Activated naive CD8-positive, alpha-beta T cell treated with anti-CD3 and anti-CD28 coated beads for 36 hours (primary cell): Measurements from ENCODE around the gene ANKRD13C. TPM values are rescaled to one million over a fixed set of nuclear protein-coding genes. Genes with fewer than 3 reads are reported as not detected.
A peak's percentile ranks its signal among the peaks of the same experiment; 100 is the strongest.

Experiments
- DNase-seq: peaks from one replicate; pipeline ENCODE4 v3.0.0; 2021
- H3K27ac Mint-ChIP-seq: one replicate; pipeline ENCODE4 v1.8.0; 2022; ENCODE audit warnings: mild to moderate bottlenecking, moderate library complexity, mixed read lengths
- H3K27me3 Mint-ChIP-seq: one replicate; pipeline ENCODE4 v1.8.0; 2022; ENCODE audit warnings: mild to moderate bottlenecking, mixed read lengths
- H3K36me3 Mint-ChIP-seq: one replicate; pipeline ENCODE4 v1.8.0; 2021; ENCODE audit warnings: mild to moderate bottlenecking, mixed read lengths
- H3K4me1 Mint-ChIP-seq: one replicate; pipeline ENCODE4 v1.8.0; 2021; ENCODE audit warnings: mixed read lengths
- H3K4me3 Mint-ChIP-seq: one replicate; pipeline ENCODE4 v1.8.0; 2022; ENCODE audit warnings: mild to moderate bottlenecking, moderate library complexity, mixed read lengths
- H3K9me3 Mint-ChIP-seq: one replicate; pipeline ENCODE4 v1.8.0; 2022; ENCODE audit warnings: mixed read lengths
- total RNA-seq, 2 experiments: library from RNA; stranded (reverse); gene quantifications; one replicate each; pipeline ENCODE4 v1.2.3, GENCODE V29; 2021

The ANKRD13C gene
- total RNA-seq, 2 experiments from 2014 or later = 18.9 to 19.7 TPM

DNA sequence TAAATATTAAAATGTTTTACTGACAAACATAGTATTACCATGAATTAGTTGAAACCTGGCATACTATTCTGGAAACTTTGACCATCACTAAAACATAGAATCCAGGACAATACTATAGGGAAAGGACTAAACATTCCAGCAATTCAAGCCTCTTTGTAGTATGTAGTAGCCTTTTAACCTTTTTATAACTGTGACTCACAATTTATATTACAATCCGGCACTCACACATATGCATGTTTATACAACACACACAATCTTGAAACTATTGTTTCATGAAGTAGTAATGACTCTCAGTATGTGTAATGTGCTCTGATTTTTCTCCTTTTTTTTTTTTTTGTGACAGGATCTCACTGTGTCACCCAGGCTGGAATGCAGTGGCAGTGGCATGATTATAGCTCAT is 64.3 kb downstream of the ANKRD13C start:
- peaks cover 16% of the 10 kb centered on the region for H3K36me3 Mint-ChIP-seq
- H3K4me3 Mint-ChIP-seq = no peak overlapping the region

DNA sequence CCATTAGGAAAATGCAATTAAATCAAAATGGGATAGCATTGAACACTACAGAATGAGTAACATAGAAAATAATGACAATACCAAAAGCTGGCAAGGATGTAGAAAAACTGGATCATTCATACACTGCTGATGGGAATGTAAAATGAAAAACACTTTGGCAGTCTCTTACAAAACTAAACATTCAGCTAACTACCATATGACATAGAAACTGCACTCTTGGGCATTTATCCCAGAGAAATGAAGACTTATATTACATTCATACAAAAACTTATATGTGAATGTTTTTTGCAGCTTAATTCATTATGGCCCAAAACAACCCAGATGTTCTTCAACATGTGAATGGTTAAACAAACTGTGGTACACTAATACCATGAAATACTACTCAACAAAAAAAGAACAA is 66.4 kb downstream of the ANKRD13C start:
- H3K4me3 Mint-ChIP-seq = no peak overlapping the region
- H3K4me1 Mint-ChIP-seq = no peaks in the 10 kb centered on the region
- DNase-seq = no peak
- peaks cover 9% of the 10 kb centered on the region for H3K36me3 Mint-ChIP-seq
- H3K9me3 Mint-ChIP-seq = no peaks in the 10 kb centered on the region
- no peak overlapping the region for H3K27ac Mint-ChIP-seq
- no peaks in the 10 kb centered on the region for H3K27me3 Mint-ChIP-seq

More for the DNA sequence above, 64.3 kb downstream of the ANKRD13C start:
- DNase-seq = no peak
- no peaks in the 10 kb centered on the region for H3K27me3 Mint-ChIP-seq
- H3K4me1 Mint-ChIP-seq = no peaks in the 10 kb centered on the region
- H3K27ac Mint-ChIP-seq = no peak overlapping the region
- no peaks in the 10 kb centered on the region for H3K9me3 Mint-ChIP-seq

DNA sequence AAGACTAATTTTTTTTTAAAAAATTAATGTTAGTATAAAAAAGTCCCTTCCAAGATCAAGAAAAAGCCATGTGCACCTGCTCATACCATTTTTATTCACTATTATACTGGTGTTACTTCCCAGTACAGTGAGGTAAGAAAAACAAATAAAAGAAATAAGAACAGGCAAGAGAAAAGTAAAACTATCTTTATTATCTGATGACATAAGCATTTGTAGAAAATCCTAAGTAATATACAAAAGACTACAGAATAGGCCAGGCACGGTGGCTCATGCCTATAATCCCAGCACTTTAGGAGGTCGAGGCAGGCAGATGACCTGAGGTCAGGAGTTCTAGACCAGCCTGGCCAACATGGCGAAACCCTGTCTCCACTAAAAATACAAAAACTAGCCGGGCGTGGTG is 68.1 kb downstream of the ANKRD13C start:
- H3K4me1 Mint-ChIP-seq = no peaks in the 10 kb centered on the region
- H3K36me3 Mint-ChIP-seq = peaks cover 7% of the 10 kb centered on the region
- no peaks in the 10 kb centered on the region for H3K27me3 Mint-ChIP-seq
- DNase-seq = no peak
- H3K9me3 Mint-ChIP-seq = no peaks in the 10 kb centered on the region
- H3K4me3 Mint-ChIP-seq = no peak overlapping the region
- no peak overlapping the region for H3K27ac Mint-ChIP-seq

DNA sequence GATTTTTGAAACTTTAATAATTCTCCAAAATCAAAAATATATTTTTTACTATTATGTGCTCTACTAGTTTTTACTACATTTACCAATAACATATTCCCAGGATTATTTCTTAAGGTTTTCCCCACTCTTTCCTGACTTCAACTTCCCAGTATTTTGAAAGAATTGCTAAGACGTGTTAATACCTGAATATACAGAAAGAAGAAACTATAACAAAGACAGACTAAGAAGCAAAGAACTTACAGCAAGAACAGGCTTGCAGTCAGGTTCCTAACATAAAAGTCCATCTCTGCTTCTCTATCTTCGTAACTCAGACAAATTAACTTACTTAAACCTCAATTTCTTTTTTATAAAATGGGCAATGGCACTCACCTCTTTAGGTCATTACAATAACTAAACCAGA is 70.2 kb downstream of the ANKRD13C start:
- DNase-seq = no peak
- H3K27me3 Mint-ChIP-seq = no peaks in the 10 kb centered on the region
- H3K27ac Mint-ChIP-seq = no peak overlapping the region
- peaks cover 11% of the 10 kb centered on the region for H3K36me3 Mint-ChIP-seq
- no peaks in the 10 kb centered on the region for H3K4me1 Mint-ChIP-seq
- no peaks in the 10 kb centered on the region for H3K9me3 Mint-ChIP-seq
- no peak overlapping the region for H3K4me3 Mint-ChIP-seq

DNA sequence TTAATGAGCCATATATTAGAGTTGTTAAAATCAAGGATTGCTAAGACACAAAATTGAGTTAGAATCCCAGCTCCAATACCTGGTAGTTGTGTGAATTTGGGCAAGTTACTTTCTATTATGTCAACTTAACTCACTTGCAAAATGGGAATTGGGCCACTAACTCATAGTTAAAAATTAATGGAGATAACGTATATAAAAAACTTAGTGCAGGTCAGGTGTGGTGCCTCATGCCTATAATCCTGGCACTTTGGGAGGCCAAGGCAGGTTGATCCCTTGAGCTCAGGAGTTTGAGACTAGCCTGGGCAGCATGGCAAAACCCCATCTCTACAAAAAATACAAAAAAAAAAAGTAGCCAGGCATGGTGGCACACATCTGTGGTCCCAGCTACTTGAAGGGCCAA is 75.8 kb downstream of the ANKRD13C start:
- Mint-ChIP-seq H3K9me3 (no peaks in the 10 kb centered on the region), H3K4me3 (no peak overlapping the region), H3K4me1 (no peaks in the 10 kb centered on the region), H3K27ac (no peak overlapping the region), H3K27me3 (no peaks in the 10 kb centered on the region), H3K36me3 (peaks cover 8% of the 10 kb centered on the region)
- DNase-seq = no peak

DNA sequence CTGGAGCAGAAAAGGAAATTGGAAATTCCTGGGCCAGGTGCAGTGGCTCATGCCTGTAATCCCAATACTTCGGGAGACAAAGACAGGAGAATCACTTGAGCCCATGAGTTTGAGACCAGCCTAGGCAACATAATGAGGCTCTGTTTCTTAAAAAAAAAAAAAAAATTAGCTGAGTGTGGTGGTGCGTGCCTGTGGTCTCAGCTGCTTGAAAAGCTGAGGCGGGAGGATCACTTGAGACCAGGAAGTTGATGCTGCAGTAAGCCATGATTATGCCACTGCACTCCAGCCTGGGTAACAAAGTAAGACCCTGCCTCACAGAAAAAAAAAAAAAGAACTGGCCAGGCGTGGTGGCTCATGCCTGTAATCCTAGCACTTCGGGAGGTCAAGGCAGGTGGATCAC is 76.6 kb downstream of the ANKRD13C start:
- H3K4me3 Mint-ChIP-seq = no peak overlapping the region
- H3K27me3 Mint-ChIP-seq = no peaks in the 10 kb centered on the region
- DNase-seq = no peak
- H3K27ac Mint-ChIP-seq = no peak overlapping the region
- no peaks in the 10 kb centered on the region for H3K9me3 Mint-ChIP-seq
- H3K4me1 Mint-ChIP-seq = no peaks in the 10 kb centered on the region
- peaks cover 11% of the 10 kb centered on the region for H3K36me3 Mint-ChIP-seq

DNA sequence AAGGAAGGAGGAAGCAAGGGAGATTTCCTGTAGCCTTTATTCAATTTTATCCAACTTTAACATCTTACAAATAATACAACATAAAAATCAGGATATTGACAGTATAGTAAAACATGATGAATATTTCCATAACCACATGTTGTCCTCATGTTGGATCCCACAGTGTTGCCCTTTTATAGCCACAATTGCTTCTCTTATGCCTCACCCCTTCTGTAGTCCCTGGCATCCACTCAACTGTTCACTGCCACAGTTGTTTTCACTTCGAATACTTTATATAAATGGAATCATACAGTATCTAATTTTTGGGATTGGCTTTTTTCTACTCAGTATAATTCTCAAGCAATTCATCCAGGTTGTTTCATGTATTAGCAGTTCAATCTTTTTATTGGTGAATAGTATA is 88.6 kb downstream of the ANKRD13C start:
- no peak for DNase-seq
- H3K27ac Mint-ChIP-seq = no peak overlapping the region
- peaks cover 7% of the 10 kb centered on the region for H3K9me3 Mint-ChIP-seq
- H3K36me3 Mint-ChIP-seq = peaks cover 26% of the 10 kb centered on the region
- H3K4me3 Mint-ChIP-seq = no peak overlapping the region
- H3K27me3 Mint-ChIP-seq = no peaks in the 10 kb centered on the region
- H3K4me1 Mint-ChIP-seq = no peaks in the 10 kb centered on the region

DNA sequence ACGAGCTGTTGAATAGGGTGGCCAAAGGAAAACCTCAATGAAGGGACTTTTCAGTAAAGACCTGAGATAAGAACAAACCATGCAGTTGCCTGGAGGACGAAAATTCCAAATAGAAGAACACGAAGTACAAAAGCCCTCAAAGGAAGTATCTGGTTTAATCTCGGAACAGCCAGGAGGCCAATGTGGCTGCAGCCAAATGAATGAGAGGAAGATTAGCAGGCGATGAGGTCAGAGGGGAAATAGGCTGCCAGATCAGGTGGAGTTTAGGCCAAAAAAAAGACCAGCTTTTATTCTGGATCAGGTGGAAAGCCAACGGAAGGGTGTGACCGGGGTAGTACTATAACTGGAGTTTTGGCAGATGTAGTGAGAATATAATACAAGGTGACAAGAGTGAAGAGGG is 89.7 kb downstream of the ANKRD13C start:
- DNase-seq = no peak
- no peak overlapping the region for H3K27ac Mint-ChIP-seq
- H3K36me3 Mint-ChIP-seq = peaks cover 25% of the 10 kb centered on the region
- peaks cover 7% of the 10 kb centered on the region for H3K9me3 Mint-ChIP-seq
- no peaks in the 10 kb centered on the region for H3K4me1 Mint-ChIP-seq
- H3K4me3 Mint-ChIP-seq = no peak overlapping the region
- H3K27me3 Mint-ChIP-seq = no peaks in the 10 kb centered on the region

DNA sequence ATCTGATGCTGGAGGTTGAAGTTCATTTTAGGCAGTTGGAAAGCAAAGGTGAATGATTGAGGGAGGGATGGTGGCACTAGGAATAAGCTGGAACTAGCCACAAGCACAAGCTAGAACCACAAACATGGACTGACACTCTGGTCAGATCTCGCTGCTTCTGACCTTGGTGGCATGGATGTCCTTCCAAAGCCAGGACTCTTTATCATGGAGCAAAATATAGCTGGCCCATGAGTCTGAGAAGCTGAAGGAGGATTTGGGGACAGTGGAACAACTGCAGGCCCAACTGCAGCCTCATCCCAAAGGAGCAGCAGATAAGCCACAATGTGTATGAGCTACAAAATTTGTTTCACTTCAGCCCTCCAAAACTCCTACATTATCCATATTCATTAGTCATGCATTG is 97.9 kb downstream of the ANKRD13C start:
- Mint-ChIP-seq H3K4me3 (no peak overlapping the region), H3K4me1 (no peaks in the 10 kb centered on the region)

DNA sequence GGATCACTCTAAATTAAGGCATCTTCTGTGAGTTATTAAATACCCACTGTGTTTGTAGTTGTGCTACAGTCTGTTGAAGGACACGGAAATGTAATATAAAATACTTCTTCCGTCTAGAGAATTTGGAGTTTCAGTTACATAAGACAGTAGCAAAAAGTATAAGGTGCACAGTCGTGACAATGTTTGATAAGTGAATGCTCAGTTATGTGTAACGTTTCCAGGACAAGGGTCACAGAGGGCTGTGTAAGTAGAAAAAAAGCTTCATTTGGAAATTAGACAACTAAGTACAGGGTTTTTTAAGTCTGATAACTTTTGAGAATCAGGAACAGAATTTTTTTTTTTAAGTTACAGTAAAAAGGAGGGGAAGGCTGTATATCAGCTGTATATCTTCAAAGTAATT is 105.8 kb downstream of the ANKRD13C start:
- no peak overlapping the region for H3K4me3 Mint-ChIP-seq
- DNase-seq = no peak
- H3K4me1 Mint-ChIP-seq = peaks cover 21% of the 10 kb centered on the region
- H3K9me3 Mint-ChIP-seq = no peaks in the 10 kb centered on the region
- peaks cover 47% of the 10 kb centered on the region for H3K36me3 Mint-ChIP-seq
- peak overlapping the region; percentile 59 for H3K27ac Mint-ChIP-seq
- H3K27me3 Mint-ChIP-seq = no peaks in the 10 kb centered on the region

More for the DNA sequence above, 97.9 kb downstream of the ANKRD13C start:
- peaks cover 7% of the 10 kb centered on the region for H3K36me3 Mint-ChIP-seq
- no peaks in the 10 kb centered on the region for H3K27me3 Mint-ChIP-seq
- no peak for DNase-seq
- H3K27ac Mint-ChIP-seq = no peak overlapping the region
- no peaks in the 10 kb centered on the region for H3K9me3 Mint-ChIP-seq

DNA sequence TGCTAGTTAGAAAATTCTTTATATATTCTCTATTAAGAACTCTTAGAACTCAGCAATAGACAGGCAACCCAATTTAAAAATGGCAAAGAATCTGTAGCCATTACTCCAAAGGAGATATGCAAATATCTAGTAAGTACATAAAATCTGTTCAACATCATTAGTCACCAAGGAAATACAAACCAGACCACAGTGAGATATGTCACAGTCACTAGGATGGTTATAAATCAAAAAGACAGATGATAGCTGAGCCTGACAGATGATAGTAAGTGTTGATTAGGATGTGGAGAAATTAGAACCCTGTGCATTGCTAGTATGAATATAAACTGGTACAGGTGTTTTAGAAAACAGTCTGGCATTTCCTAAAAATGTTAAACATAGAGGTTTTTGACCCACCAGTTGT is 106.8 kb downstream of the ANKRD13C start:
- no peak overlapping the region for H3K4me3 Mint-ChIP-seq
- no peaks in the 10 kb centered on the region for H3K27me3 Mint-ChIP-seq
- H3K27ac Mint-ChIP-seq = peak overlapping the region; percentile 59
- no peak for DNase-seq
- peaks cover 21% of the 10 kb centered on the region for H3K4me1 Mint-ChIP-seq
- H3K36me3 Mint-ChIP-seq = peaks cover 48% of the 10 kb centered on the region
- H3K9me3 Mint-ChIP-seq = no peaks in the 10 kb centered on the region

DNA sequence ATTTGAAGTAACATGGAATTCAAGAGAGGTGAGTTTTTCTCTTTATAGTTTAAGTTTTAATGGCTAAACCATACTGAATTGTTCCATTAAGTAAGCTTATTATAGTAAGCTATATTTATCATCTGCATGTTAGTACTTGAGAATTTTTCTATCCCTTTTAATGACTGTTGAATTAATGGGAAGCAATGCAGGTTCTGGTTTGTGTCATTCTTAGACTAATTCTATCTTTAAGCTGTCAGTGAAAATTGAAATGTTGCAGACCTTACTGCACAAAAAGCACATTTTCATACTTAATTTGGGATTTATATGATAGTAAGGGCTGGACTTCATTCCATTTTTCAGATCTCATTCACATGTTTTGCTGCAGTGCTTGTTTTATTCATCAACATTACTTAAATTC is 107.4 kb downstream of the ANKRD13C start:
- Mint-ChIP-seq H3K4me1 (peaks cover 21% of the 10 kb centered on the region), H3K36me3 (peaks cover 47% of the 10 kb centered on the region), H3K27ac (peak overlapping the region; percentile 59), H3K4me3 (no peak overlapping the region), H3K27me3 (no peaks in the 10 kb centered on the region), H3K9me3 (no peaks in the 10 kb centered on the region)
- DNase-seq = no peak

DNA sequence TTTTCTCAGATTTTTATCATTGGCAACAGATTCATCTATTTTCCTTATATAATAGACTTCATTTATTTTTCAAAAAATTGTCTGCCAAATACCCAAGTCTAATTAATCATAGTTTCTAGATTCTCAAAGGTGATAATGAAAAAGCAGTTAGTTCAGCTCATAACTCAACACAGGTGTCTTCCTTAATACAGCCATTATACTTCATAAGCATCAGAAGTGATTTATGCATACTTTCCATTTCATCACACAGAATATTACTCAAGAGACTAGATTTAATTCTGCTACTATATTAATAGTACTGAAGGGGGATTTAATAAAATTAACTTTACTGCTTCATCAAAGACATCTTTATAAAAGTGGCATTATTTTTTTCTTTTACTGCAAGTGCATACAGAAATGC is 114.6 kb downstream of the ANKRD13C start:
- Mint-ChIP-seq H3K4me1 (peaks cover 2% of the 10 kb centered on the region), H3K27ac (no peak overlapping the region), H3K4me3 (no peak overlapping the region), H3K9me3 (no peaks in the 10 kb centered on the region), H3K36me3 (peaks cover 25% of the 10 kb centered on the region), H3K27me3 (no peaks in the 10 kb centered on the region)
- no peak for DNase-seq

DNA sequence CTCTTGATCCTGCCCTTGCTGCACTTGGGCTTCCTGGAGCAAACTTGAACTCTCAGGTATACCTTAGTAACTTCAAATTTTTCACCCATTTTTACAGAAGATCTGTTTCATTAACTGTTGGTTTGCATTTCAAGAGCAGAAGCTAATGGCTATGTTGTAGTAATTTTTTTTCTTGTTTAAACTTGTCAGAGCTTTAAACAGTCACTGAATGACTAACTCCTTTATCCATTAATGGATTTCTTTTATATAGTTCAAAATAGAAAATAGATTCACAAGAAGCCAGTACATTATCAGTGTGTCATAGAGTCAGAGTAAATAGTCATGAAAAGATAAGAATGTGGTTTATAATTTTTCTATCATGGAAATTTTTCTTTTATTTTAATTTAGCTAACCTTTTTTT is 119.8 kb downstream of the ANKRD13C start:
- peaks cover 19% of the 10 kb centered on the region for H3K36me3 Mint-ChIP-seq
- H3K4me1 Mint-ChIP-seq = peaks cover 2% of the 10 kb centered on the region
- H3K27me3 Mint-ChIP-seq = no peaks in the 10 kb centered on the region
- H3K27ac Mint-ChIP-seq = no peak overlapping the region
- no peaks in the 10 kb centered on the region for H3K9me3 Mint-ChIP-seq
- H3K4me3 Mint-ChIP-seq = no peak overlapping the region
- DNase-seq = no peak

DNA sequence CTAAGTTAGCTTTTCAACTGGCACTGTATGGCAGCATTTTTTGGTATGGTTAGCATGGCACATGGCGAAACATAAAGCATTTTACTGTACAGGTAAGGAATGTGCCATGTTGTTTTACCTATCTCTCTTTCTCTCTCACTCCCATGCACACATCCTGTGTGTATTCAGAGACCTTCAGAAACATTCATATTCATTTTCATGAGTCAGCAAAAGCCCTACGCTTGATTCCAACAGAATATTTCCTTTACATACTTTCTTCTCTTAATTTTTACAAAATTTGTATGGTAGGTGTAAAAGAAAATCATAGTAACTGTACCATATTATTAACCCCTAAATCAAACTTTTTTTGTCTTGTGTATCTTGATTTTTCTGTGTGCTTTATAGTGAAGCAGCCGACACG is 123.0 kb downstream of the ANKRD13C start:
- H3K36me3 Mint-ChIP-seq = peaks cover 17% of the 10 kb centered on the region
- DNase-seq = no peak
- no peaks in the 10 kb centered on the region for H3K9me3 Mint-ChIP-seq
- no peak overlapping the region for H3K4me3 Mint-ChIP-seq
- H3K4me1 Mint-ChIP-seq = peaks cover 13% of the 10 kb centered on the region
- H3K27me3 Mint-ChIP-seq = no peaks in the 10 kb centered on the region
- no peak overlapping the region for H3K27ac Mint-ChIP-seq

DNA sequence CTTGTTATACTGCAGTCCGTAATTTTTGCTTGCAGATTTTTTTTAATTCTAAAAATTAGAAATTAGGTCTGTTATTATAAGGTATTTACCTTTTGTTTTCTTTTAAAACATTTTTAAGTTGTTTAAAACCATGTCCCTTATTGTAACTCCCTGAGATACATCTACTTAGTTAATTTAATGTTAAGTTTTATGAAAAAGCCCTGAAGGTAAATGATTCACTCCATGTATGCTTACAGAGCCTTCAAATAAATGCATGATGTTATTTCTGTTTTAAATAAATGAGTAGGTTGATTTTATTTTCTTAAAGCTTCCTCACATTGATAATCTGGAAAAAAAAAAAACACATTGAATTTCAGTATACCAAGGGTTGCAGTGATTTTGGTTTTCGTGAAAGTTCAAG is 125.9 kb downstream of the ANKRD13C start:
- H3K27me3 Mint-ChIP-seq = no peaks in the 10 kb centered on the region
- peaks cover 29% of the 10 kb centered on the region for H3K4me1 Mint-ChIP-seq
- H3K27ac Mint-ChIP-seq = no peak overlapping the region
- no peaks in the 10 kb centered on the region for H3K9me3 Mint-ChIP-seq
- H3K4me3 Mint-ChIP-seq = no peak overlapping the region
- no peak for DNase-seq
- peaks cover 24% of the 10 kb centered on the region for H3K36me3 Mint-ChIP-seq

DNA sequence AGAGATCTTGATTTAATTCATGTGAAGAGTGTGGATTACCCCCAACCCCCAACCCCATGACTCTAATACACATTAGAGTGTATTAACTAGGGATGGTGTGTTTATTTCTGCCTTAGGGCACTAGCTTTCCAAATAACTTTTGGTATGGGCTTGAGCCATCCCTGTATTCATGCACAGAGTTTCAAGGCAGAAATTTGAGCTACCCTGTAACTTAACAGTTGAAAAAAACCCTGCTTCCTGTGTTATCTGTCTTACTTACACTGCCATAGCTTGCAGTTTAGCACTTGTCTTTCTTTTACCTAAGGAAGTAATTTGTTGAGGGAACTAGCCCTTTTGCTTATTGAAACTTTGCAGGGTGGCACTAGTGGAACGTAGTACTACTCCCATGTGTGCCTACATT is 127.1 kb downstream of the ANKRD13C start:
- H3K27me3 Mint-ChIP-seq = no peaks in the 10 kb centered on the region
- DNase-seq = no peak
- no peaks in the 10 kb centered on the region for H3K9me3 Mint-ChIP-seq
- peaks cover 40% of the 10 kb centered on the region for H3K4me1 Mint-ChIP-seq
- H3K36me3 Mint-ChIP-seq = peaks cover 32% of the 10 kb centered on the region
- no peak overlapping the region for H3K4me3 Mint-ChIP-seq
- peak overlapping the region; percentile 58 for H3K27ac Mint-ChIP-seq
